Measurements from ENCODE around the gene SERPINE3.

DNA sequence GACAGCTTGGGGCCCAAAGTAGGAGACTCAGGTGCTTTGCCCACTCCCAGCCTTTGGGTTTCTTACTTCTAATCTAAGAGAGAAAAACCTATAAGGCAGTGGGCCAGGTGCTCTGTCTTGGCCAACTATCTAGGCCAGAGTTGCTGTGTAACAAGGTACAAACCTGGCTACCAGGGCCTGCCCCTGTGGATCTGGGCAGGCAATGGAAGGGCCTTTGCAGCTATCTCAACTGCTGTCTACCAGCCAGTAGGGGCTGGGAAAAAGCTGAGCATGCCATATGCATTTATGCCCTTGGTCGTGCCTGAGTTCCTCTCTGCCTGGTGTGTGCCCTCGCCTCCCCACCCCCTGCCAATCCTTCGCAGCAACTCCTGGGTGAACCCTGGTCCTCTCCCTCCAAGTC, 16.7 kb upstream of the SERPINE3 start:
- TF ChIP-seq ESRRA (CRISPR knock-in tag; IDR thresholded peaks at IDR 0.05; ENCODE audit: borderline replicate concordance) (no peak), CTCF (IDR thresholded peaks at IDR 0.05) (no peak), FOXP4 (CRISPR knock-in tag; IDR thresholded peaks at IDR 0.05) (no peak), GABPB1 (CRISPR knock-in tag; IDR thresholded peaks at IDR 0.05) (no peak), MYBL2 (CRISPR knock-in tag; IDR thresholded peaks at IDR 0.05) (no peak), FOXK1 (CRISPR knock-in tag; IDR thresholded peaks at IDR 0.05) (no peak)

Measured in WTC11 (cell line).